Type B pancreatic cell (in vitro differentiated cells): ENCODE measurements around the gene CRIP2. TPM values are rescaled to one million over a fixed set of nuclear protein-coding genes. Genes with fewer than 3 reads are reported as not detected.

ENCODE experiments used
- DNase-seq: peaks from one replicate; pipeline ENCODE4 v3.0.0; 2021; ENCODE audit warnings: mixed read lengths; ENCODE audit not compliant: unreplicated experiment; ENCODE audit errors: extremely low spot score
- H3K27ac Mint-ChIP-seq: 2 replicates; pipeline ENCODE4 v1.8.0; 2021; ENCODE audit warnings: mild to moderate bottlenecking, mixed read lengths
- H3K27me3 Mint-ChIP-seq: 2 replicates; pipeline ENCODE4 v1.8.0; 2021; ENCODE audit warnings: mixed read lengths
- H3K36me3 Mint-ChIP-seq: 2 replicates; pipeline ENCODE4 v1.8.0; 2021; ENCODE audit warnings: mixed read lengths
- H3K4me1 Mint-ChIP-seq: one replicate; pipeline ENCODE4 v1.8.0; 2021; ENCODE audit warnings: mixed read lengths; ENCODE audit not compliant: unreplicated experiment
- H3K4me3 Mint-ChIP-seq: 2 replicates; pipeline ENCODE4 v1.8.0; 2021; ENCODE audit warnings: mild to moderate bottlenecking, mixed read lengths
- H3K9me3 Mint-ChIP-seq: 2 replicates; pipeline ENCODE4 v1.8.0; 2021; ENCODE audit warnings: mixed read lengths
- CTCF ChIP-seq: fragments of 200-600 bp; sonication (generic); conservative IDR thresholded peaks from 2 replicates; pipeline ENCODE4 v1.5.0; 2021; ENCODE audit warnings: antibody characterized with exemption, mild to moderate bottlenecking
- long read RNA-seq: library from polyadenylated mRNA; unstranded; transcript quantifications from one replicate; pipeline ENCODE4 v2.0.0, GENCODE V29; 2020
- total RNA-seq: library from RNA; stranded (reverse); gene quantifications from 2 replicates; pipeline ENCODE4 v1.2.1, GENCODE V29; 2021; ENCODE audit warnings: low replicate concordance

CRIP2 gene
- 11.2 and 20.3 TPM in 2 replicates for total RNA-seq
- long read RNA-seq, partial matches to known transcripts = 0 of 2 reads
- long read RNA-seq, other reads (novel, unspliced or antisense) = 0 of 2 reads

GRCh38 chr14:105474483-105475268 lies at the start of gene CRIP2:
TSS of gene CRIP2 (plus strand) at chr14:105474821. CDS start at chr14:105474863, 42 bp downstream.
- Mint-ChIP-seq H3K4me3 (peak within 1 kb of the TSS; percentile 72), H3K9me3 (no peaks in the 10 kb centered on the region), H3K36me3 (no peaks in the 10 kb centered on the region), H3K4me1 (no peaks in the 10 kb centered on the region), H3K27ac (no peak within 1 kb of the TSS), H3K27me3 (peaks cover 13% of the 10 kb centered on the region)
- no peak for DNase-seq
- TF ChIP-seq CTCF = no peak

GRCh38 chr14:105424861-105425260 lies 49.8 kb upstream of the CRIP2 start:
- no peak for TF ChIP-seq CTCF
- H3K36me3 Mint-ChIP-seq = peaks cover 15% of the 10 kb centered on the region

GRCh38 chr14:105425823-105426247 lies 48.8 kb upstream of the CRIP2 start:
- Mint-ChIP-seq H3K36me3 (peaks cover 24% of the 10 kb centered on the region), H3K4me1 (peaks cover 5% of the 10 kb centered on the region), H3K9me3 (peaks cover 4% of the 10 kb centered on the region)

More at GRCh38 chr14:105424861-105425260, 49.8 kb upstream of the CRIP2 start:
- H3K4me3 Mint-ChIP-seq = no peak overlapping the region
- DNase-seq = no peak
- no peaks in the 10 kb centered on the region for H3K27me3 Mint-ChIP-seq
- no peaks in the 10 kb centered on the region for H3K9me3 Mint-ChIP-seq
- no peak overlapping the region for H3K27ac Mint-ChIP-seq
- peaks cover 5% of the 10 kb centered on the region for H3K4me1 Mint-ChIP-seq

GRCh38 chr14:105426416-105427130 lies 48.0 kb upstream of the CRIP2 start:
- TF ChIP-seq CTCF = no peak
- H3K4me3 Mint-ChIP-seq = no peak overlapping the region
- peaks cover 5% of the 10 kb centered on the region for H3K4me1 Mint-ChIP-seq
- H3K9me3 Mint-ChIP-seq = peaks cover 4% of the 10 kb centered on the region
- no peak for DNase-seq
- no peaks in the 10 kb centered on the region for H3K27me3 Mint-ChIP-seq
- H3K36me3 Mint-ChIP-seq = peaks cover 30% of the 10 kb centered on the region
- peak overlapping the region; percentile 18 for H3K27ac Mint-ChIP-seq

More at GRCh38 chr14:105425823-105426247, 48.8 kb upstream of the CRIP2 start:
- TF ChIP-seq CTCF = no peak
- H3K27me3 Mint-ChIP-seq = no peaks in the 10 kb centered on the region
- no peak overlapping the region for H3K27ac Mint-ChIP-seq
- no peak for DNase-seq
- no peak overlapping the region for H3K4me3 Mint-ChIP-seq

GRCh38 chr14:105427412-105427811 lies 47.2 kb upstream of the CRIP2 start:
- Mint-ChIP-seq H3K36me3 (peaks cover 30% of the 10 kb centered on the region), H3K4me3 (no peak overlapping the region), H3K27me3 (no peaks in the 10 kb centered on the region), H3K27ac (peak overlapping the region; percentile 18), H3K4me1 (peaks cover 4% of the 10 kb centered on the region), H3K9me3 (peaks cover 4% of the 10 kb centered on the region)
- DNase-seq = no peak
- no peak for TF ChIP-seq CTCF
